Measurements from ENCODE around the gene KRTAP7-1. TPM values are rescaled to one million over a fixed set of nuclear protein-coding genes. Genes with fewer than 3 reads are reported as not detected.

KRTAP7-1 gene
- polyA plus RNA-seq, 3 donors, result 0.13 TPM; not detected in 2

DNA sequence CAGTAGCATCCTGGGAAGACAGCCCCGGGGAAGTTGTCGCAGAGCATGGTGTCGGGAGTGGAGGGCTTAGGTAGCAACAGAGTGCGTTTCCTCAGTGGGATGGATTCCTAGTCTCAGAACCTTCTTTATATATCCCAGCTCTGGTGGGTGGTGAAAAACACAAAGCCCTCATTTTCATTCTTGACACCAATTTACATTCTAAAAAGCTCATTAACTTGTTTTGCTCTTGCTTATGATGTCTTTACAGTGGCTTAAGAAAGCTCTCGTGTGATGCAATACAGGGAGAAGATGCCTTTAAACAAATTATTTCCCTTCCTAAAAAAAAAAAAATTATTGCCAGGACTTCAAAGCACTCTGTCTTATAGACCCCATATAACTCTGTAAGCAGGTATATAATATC is 16.4 kb downstream of the KRTAP7-1 start, which contains the start of gene KRTAP8-1:
KRTAP8-1 (minus strand) TSS at position 101 of the 400 bp plus-strand sequence; CDS start at position 47, 54 bp downstream.
- no peak within 1 kb of the TSS for H3K4me3 Mint-ChIP-seq
- H3K36me3 Mint-ChIP-seq, result no peaks in the 10 kb centered on the region
- no CpG with 5 or more reads among the region's 5 CpGs for WGBS (ENCODE audit: insufficient coverage)
- Histone ChIP-seq H3K79me2 (ENCODE audit: insufficient read depth, low read length) (no peaks in the 10 kb centered on the region), H3K4me3 (replicated peaks in 1 of 3; ENCODE audit: low read depth in 2 of 3, low read length in 3 of 3) (no peak within 1 kb of the TSS), H3K27me3 (ENCODE audit: control insufficient read depth in 2 of 2, insufficient read depth in 2 of 2, low read length in 2 of 2) (no peaks in the 10 kb centered on the region), H3K36me3 (replicated peaks in 1 of 2; ENCODE audit: control insufficient read depth in 1 of 2, insufficient read depth in 2 of 2, low read length in 2 of 2) (no peaks in the 10 kb centered on the region), H3K27ac (ENCODE audit: low read depth in 1 of 2, low read length in 2 of 2) (no peak within 1 kb of the TSS), H3K9ac (ENCODE audit: insufficient read depth, low read length, poor library complexity, severe bottlenecking) (no peak within 1 kb of the TSS), H2AFZ (ENCODE audit: insufficient read depth, low read depth, low read length, poor library complexity, severe bottlenecking) (no peak within 1 kb of the TSS), H3K4me1 (ENCODE audit: control insufficient read depth in 1 of 2, insufficient read depth in 2 of 2, low read length in 2 of 2) (no peaks in the 10 kb centered on the region), H3K4me2 (replicated peaks; ENCODE audit: extremely low read depth, low read length, poor library complexity, severe bottlenecking) (no peak within 1 kb of the TSS), H4K20me1 (ENCODE audit: insufficient read depth, low read length) (no peaks in the 10 kb centered on the region), H3K9me3 (replicated peaks in 1 of 2; ENCODE audit: control insufficient read depth in 1 of 2, insufficient read depth in 1 of 2, low read length in 2 of 2) (peaks cover 0 to 5% of the 10 kb centered on the region in 2 donors)
- H3K27me3 Mint-ChIP-seq (ENCODE audit: low read depth in 3 of 3), result peaks cover 0 to 1% (median 0%) of the 10 kb centered on the region in 3 donors
- TF ChIP-seq, protein P1, sequence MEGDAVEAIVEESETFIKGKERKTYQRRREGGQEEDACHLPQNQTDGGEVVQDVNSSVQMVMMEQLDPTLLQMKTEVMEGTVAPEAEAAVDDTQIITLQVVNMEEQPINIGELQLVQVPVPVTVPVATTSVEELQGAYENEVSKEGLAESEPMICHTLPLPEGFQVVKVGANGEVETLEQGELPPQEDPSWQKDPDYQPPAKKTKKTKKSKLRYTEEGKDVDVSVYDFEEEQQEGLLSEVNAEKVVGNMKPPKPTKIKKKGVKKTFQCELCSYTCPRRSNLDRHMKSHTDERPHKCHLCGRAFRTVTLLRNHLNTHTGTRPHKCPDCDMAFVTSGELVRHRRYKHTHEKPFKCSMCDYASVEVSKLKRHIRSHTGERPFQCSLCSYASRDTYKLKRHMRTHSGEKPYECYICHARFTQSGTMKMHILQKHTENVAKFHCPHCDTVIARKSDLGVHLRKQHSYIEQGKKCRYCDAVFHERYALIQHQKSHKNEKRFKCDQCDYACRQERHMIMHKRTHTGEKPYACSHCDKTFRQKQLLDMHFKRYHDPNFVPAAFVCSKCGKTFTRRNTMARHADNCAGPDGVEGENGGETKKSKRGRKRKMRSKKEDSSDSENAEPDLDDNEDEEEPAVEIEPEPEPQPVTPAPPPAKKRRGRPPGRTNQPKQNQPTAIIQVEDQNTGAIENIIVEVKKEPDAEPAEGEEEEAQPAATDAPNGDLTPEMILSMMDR (IDR thresholded peaks at IDR 0.05), result no peak
- H3K27ac Mint-ChIP-seq, result no peak within 1 kb of the TSS
- H3K9me3 Mint-ChIP-seq, result peaks cover 0 to 4% (median 0%) of the 10 kb centered on the region in 7 donors
- no peaks in the 10 kb centered on the region for H3K4me1 Mint-ChIP-seq
- no peak for DNase-seq
- intact Hi-C loops (cut with micrococcal nuclease), result no loop called here

DNA sequence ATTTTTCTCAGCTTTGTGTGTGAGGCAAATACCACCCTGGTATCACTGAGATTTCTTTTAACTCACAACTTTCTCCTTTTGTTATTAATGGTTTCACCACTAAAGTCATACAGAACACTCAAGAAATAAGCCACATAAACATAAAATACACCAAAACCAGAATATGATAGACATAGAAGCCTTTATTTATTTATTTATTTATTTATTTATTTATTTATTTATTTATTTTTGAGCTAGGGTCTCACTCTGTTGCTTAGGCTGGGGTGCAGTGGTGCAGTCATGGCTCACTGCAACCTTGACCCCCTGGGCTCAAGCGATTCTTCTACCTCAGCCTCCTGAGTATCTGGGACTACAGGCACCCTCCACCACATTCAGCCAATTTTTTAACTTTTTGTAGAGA is 29.0 kb downstream of the KRTAP7-1 start:
- Mint-ChIP-seq H3K27me3 (ENCODE audit: low read depth in 3 of 3) (no peaks in the 10 kb centered on the region), H3K4me3 (no peak overlapping the region), H3K4me1 (no peaks in the 10 kb centered on the region), H3K27ac (peak overlapping the region in 1 of 7 donors; percentile 26), H3K9me3 (peaks cover 0 to 6% (median 3%) of the 10 kb centered on the region in 7 donors), H3K36me3 (no peaks in the 10 kb centered on the region)
- DNase-seq, result no peak
- H3K27me3 ChIP-seq (ENCODE audit: control insufficient read depth in 2 of 2, insufficient read depth in 2 of 2, low read length in 2 of 2), result no peaks in the 10 kb centered on the region
- TF ChIP-seq, protein P1 (IDR thresholded peaks at IDR 0.05), result no peak
- no peak overlapping the region for H3K4me3 ChIP-seq (replicated peaks in 1 of 3; ENCODE audit: low read depth in 2 of 3, low read length in 3 of 3)
- intact Hi-C loops (cut with micrococcal nuclease), result no loop called here
- peaks cover 4 to 5% of the 10 kb centered on the region in 2 donors for H3K9me3 ChIP-seq (replicated peaks in 1 of 2; ENCODE audit: control insufficient read depth in 1 of 2, insufficient read depth in 1 of 2, low read length in 2 of 2)
- H3K9ac ChIP-seq (ENCODE audit: insufficient read depth, low read length, poor library complexity, severe bottlenecking), result no peak overlapping the region
- no peaks in the 10 kb centered on the region for H3K79me2 ChIP-seq (ENCODE audit: insufficient read depth, low read length)
- H2AFZ ChIP-seq (ENCODE audit: insufficient read depth, low read depth, low read length, poor library complexity, severe bottlenecking), result no peak overlapping the region
- H3K27ac ChIP-seq (ENCODE audit: low read depth in 1 of 2, low read length in 2 of 2), result no peak overlapping the region
- WGBS (ENCODE audit: insufficient coverage), result no CpG with 5 or more reads among the region's 1 CpG
- no peaks in the 10 kb centered on the region for H3K36me3 ChIP-seq (replicated peaks in 1 of 2; ENCODE audit: control insufficient read depth in 1 of 2, insufficient read depth in 2 of 2, low read length in 2 of 2)
- H3K4me1 ChIP-seq (ENCODE audit: control insufficient read depth in 1 of 2, insufficient read depth in 2 of 2, low read length in 2 of 2), result no peaks in the 10 kb centered on the region
- H4K20me1 ChIP-seq (ENCODE audit: insufficient read depth, low read length), result no peaks in the 10 kb centered on the region
- no peak overlapping the region for H3K4me2 ChIP-seq (replicated peaks; ENCODE audit: extremely low read depth, low read length, poor library complexity, severe bottlenecking)

Data from CD14-positive monocyte (primary cell).